Gastrocnemius medialis (tissue), 4 donors: ENCODE results near the gene ACBD3.

Experiments used
- POLR2A ChIP-seq, 2 donors: fragments of 450-650 bp; IDR thresholded peaks; one replicate each; pipeline ENCODE4 v1.6.1; 2017; ENCODE audit warnings: antibody characterized with exemption in 2 of 2, mild to moderate bottlenecking in 2 of 2, moderate library complexity in 2 of 2
- TF ChIP-seq, protein P1 (sequence below), 5 experiments: fragments of 450-650 bp in 3 of 5; fragments of 200-600 bp in 2 of 5; sonication (generic) in 2 of 5; IDR thresholded peaks in 4 of 5; conservative IDR thresholded peaks in 1 of 5; 1 replicate in 4 of 5; 2 replicates in 1 of 5; pipeline ENCODE4 v1.5.1; 2016 to 2019; ENCODE audit warnings: antibody characterized with exemption in 5 of 5, mild to moderate bottlenecking in 3 of 5, moderate library complexity in 3 of 5

DNA sequence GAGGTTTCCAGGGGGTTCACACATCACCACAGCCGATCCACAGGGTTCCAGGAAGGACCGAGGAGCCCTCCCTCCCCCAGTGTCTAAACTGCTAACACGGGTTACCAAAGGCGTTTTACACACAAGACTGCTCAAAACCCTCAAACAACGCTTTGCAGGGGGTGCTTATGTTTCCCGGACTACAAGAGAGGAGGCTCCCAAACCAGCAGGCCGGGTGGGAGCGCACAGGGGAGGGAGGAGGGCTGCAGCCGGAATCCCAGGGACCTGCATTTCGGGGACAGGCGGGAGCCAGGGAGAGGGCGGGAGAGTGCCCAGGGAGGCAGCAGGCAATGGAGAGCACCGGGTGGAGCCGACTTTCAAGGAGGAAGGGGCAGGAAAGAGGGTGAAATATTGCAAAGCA lies 50.8 kb downstream of the ACBD3 start:
- TF ChIP-seq, protein P1, sequence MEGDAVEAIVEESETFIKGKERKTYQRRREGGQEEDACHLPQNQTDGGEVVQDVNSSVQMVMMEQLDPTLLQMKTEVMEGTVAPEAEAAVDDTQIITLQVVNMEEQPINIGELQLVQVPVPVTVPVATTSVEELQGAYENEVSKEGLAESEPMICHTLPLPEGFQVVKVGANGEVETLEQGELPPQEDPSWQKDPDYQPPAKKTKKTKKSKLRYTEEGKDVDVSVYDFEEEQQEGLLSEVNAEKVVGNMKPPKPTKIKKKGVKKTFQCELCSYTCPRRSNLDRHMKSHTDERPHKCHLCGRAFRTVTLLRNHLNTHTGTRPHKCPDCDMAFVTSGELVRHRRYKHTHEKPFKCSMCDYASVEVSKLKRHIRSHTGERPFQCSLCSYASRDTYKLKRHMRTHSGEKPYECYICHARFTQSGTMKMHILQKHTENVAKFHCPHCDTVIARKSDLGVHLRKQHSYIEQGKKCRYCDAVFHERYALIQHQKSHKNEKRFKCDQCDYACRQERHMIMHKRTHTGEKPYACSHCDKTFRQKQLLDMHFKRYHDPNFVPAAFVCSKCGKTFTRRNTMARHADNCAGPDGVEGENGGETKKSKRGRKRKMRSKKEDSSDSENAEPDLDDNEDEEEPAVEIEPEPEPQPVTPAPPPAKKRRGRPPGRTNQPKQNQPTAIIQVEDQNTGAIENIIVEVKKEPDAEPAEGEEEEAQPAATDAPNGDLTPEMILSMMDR (IDR thresholded peaks at IDR 0.05 in 4 of 5, conservative IDR thresholded peaks at IDR 0.05 in 1 of 5): no peak
- TF ChIP-seq POLR2A (IDR thresholded peaks at IDR 0.05): no peak
